SK-N-SH treated with all-trans-retinoic acid at 6 μM for 48 hours (cell line): ENCODE results near the gene RAP2A.

ENCODE experiments used
- ATAC-seq: fragments of 200-7000 bp; cut with Tn5 transposase; 3 replicates; pipeline ENCODE4 v1.9.1; 2020; ENCODE audit warnings: mild to moderate bottlenecking, moderate library complexity
- ARNTL ChIP-seq: fragments of 450-650 bp; formaldehyde crosslinking; IDR thresholded peaks from 2 replicates; pipeline ENCODE4 v1.5.0; 2020; ENCODE audit warnings: low read depth, mild to moderate bottlenecking, moderate library complexity, borderline replicate concordance
- CREB5 ChIP-seq: fragments of 250-450 bp; sonication (Bioruptor Pico); IDR thresholded peaks from 2 replicates; pipeline ENCODE4 v1.5.1; 2020; ENCODE audit warnings: low read depth, mild to moderate bottlenecking, moderate library complexity
- CSDC2 ChIP-seq: fragments of 250-450 bp; sonication (Bioruptor Pico); IDR thresholded peaks from 2 replicates; pipeline ENCODE4 v1.5.0; 2020; ENCODE audit warnings: mild to moderate bottlenecking, moderate library complexity
- CSRNP3 ChIP-seq: fragments of 250-450 bp; sonication (Bioruptor Pico); IDR thresholded peaks from 2 replicates; pipeline ENCODE4 v1.5.1; 2021; ENCODE audit warnings: mild to moderate bottlenecking, moderate library complexity
- ESRRG ChIP-seq: fragments of 250-450 bp; sonication (Bioruptor Pico); IDR thresholded peaks from 2 replicates; pipeline ENCODE4 v1.6.1; 2021; ENCODE audit warnings: mild to moderate bottlenecking
- GLIS3 ChIP-seq: fragments of 250-450 bp; sonication (Bioruptor Pico); IDR thresholded peaks from 2 replicates; pipeline ENCODE4 v1.5.0; 2020; ENCODE audit warnings: mild to moderate bottlenecking, moderate library complexity
- ISL1 ChIP-seq: fragments of 250-450 bp; sonication (Bioruptor Pico); IDR thresholded peaks from 2 replicates; pipeline ENCODE4 v2.1.2; 2022; ENCODE audit warnings: mild to moderate bottlenecking, moderate library complexity
- OSR1 ChIP-seq: fragments of 250-450 bp; sonication (Bioruptor Pico); IDR thresholded peaks from 2 replicates; pipeline ENCODE4 v1.8.0; 2022; ENCODE audit warnings: moderate library complexity, mild to moderate bottlenecking, inconsistent platforms
- PATZ1 ChIP-seq: fragments of 250-450 bp; sonication (Bioruptor Pico); IDR thresholded peaks from 2 replicates; pipeline ENCODE4 v1.8.0; 2020; ENCODE audit warnings: mild to moderate bottlenecking, moderate library complexity, borderline replicate concordance
- POU6F1 ChIP-seq: fragments of 250-450 bp; sonication (Bioruptor Pico); IDR thresholded peaks from 2 replicates; pipeline ENCODE4 v1.8.0; 2021; ENCODE audit warnings: low read depth, mild to moderate bottlenecking, moderate library complexity, borderline replicate concordance
- PPARA ChIP-seq: fragments of 250-450 bp; sonication (Bioruptor Pico); IDR thresholded peaks from 2 replicates; pipeline ENCODE4 v1.5.0; 2020; ENCODE audit warnings: mild to moderate bottlenecking, borderline replicate concordance
- RARB ChIP-seq: fragments of 250-450 bp; sonication (Bioruptor Pico); IDR thresholded peaks from 2 replicates; pipeline ENCODE4 v1.8.0; 2021; ENCODE audit warnings: mild to moderate bottlenecking, moderate library complexity
- SNAI2 ChIP-seq: fragments of 250-450 bp; sonication (Bioruptor Pico); IDR thresholded peaks from 2 replicates; pipeline ENCODE4 v1.5.0; 2020; ENCODE audit warnings: mild to moderate bottlenecking, moderate library complexity
- TCF4 ChIP-seq: fragments of 250-450 bp; sonication (Bioruptor Pico); IDR thresholded peaks from 2 replicates; pipeline ENCODE4 v1.8.0; 2021; ENCODE audit warnings: mild to moderate bottlenecking, moderate library complexity, borderline replicate concordance
- TOX ChIP-seq: fragments of 250-450 bp; sonication (Bioruptor Pico); IDR thresholded peaks from 2 replicates; pipeline ENCODE4 v1.8.0; 2021; ENCODE audit warnings: mild to moderate bottlenecking, moderate library complexity, borderline replicate concordance
- TSHZ2 ChIP-seq: fragments of 250-450 bp; sonication (Bioruptor Pico); IDR thresholded peaks from 2 replicates; pipeline ENCODE4 v1.5.0; 2020; ENCODE audit warnings: mild to moderate bottlenecking, moderate library complexity
- ZC3H10 ChIP-seq: fragments of 250-450 bp; sonication (Bioruptor Pico); IDR thresholded peaks from 2 replicates; pipeline ENCODE4 v1.5.1; 2021; ENCODE audit warnings: mild to moderate bottlenecking, moderate library complexity
- ZFP3 ChIP-seq: fragments of 250-450 bp; sonication (Bioruptor Pico); IDR thresholded peaks from 2 replicates; pipeline ENCODE4 v1.5.0; 2020; ENCODE audit warnings: mild to moderate bottlenecking, moderate library complexity
- ZFP30 ChIP-seq: fragments of 450-650 bp; formaldehyde crosslinking; IDR thresholded peaks from 2 replicates; pipeline ENCODE4 v1.5.0; 2022; ENCODE audit warnings: mild to moderate bottlenecking, moderate library complexity
- ZNF565 ChIP-seq: fragments of 450-650 bp; formaldehyde crosslinking; conservative IDR thresholded peaks from 2 replicates; pipeline ENCODE4 v1.5.0; 2020; ENCODE audit warnings: low read depth, mild to moderate bottlenecking, moderate library complexity
- ZNF70 ChIP-seq: fragments of 450-650 bp; formaldehyde crosslinking; IDR thresholded peaks from 2 replicates; pipeline ENCODE4 v1.5.0; 2020; ENCODE audit warnings: mild to moderate bottlenecking, moderate library complexity
- ZNF8 ChIP-seq: fragments of 450-650 bp; formaldehyde crosslinking; IDR thresholded peaks from 2 replicates; pipeline ENCODE4 v1.5.0; 2020; ENCODE audit warnings: mild to moderate bottlenecking, moderate library complexity

The RAP2A gene

GRCh38 chr13:97497400-97497799 is 63.4 kb downstream of the RAP2A start:
- TF ChIP-seq PPARA (CRISPR knock-in tag) (no peak), CSRNP3 (no peak), OSR1 (CRISPR knock-in tag) (no peak), PATZ1 (CRISPR knock-in tag) (no peak), ZC3H10 (CRISPR knock-in tag) (no peak), ESRRG (no peak), SNAI2 (CRISPR knock-in tag) (no peak), GLIS3 (CRISPR knock-in tag) (no peak), TOX (no peak), ZNF8 (CRISPR knock-in tag) (no peak), POU6F1 (no peak), ARNTL (CRISPR knock-in tag) (no peak), ZFP30 (CRISPR knock-in tag) (no peak), ZNF70 (CRISPR knock-in tag) (no peak)
- TF ChIP-seq, all 23 proteins: peak for 0
- ATAC-seq, result no peak

- no peak for ATAC-seq
- TF ChIP-seq ZFP30 (CRISPR knock-in tag) (no peak), TSHZ2 (CRISPR knock-in tag) (no peak), ARNTL (CRISPR knock-in tag) (no peak)
- TF ChIP-seq, all 23 proteins: peak for 0
Measured at GRCh38 chr13:97498419-97498818, 64.5 kb downstream of the RAP2A start.

- ATAC-seq, result no peak
- no peak for TF ChIP-seq RARB (CRISPR knock-in tag)
- no peak for TF ChIP-seq ZNF565
- no peak for TF ChIP-seq TOX
- TF ChIP-seq GLIS3 (CRISPR knock-in tag), result no peak
- no peak for TF ChIP-seq ZC3H10 (CRISPR knock-in tag)
Measured at GRCh38 chr13:97499181-97499580, 65.2 kb downstream of the RAP2A start.

GRCh38 chr13:97502181-97502580 is 68.2 kb downstream of the RAP2A start:
- TF ChIP-seq CREB5 (CRISPR knock-in tag), result no peak
- TF ChIP-seq POU6F1, result no peak
- TF ChIP-seq ZNF565, result no peak
- no peak for TF ChIP-seq GLIS3 (CRISPR knock-in tag)
- no peak for TF ChIP-seq TOX
- no peak for TF ChIP-seq OSR1 (CRISPR knock-in tag)
- TF ChIP-seq RARB (CRISPR knock-in tag), result no peak
- TF ChIP-seq ZNF8 (CRISPR knock-in tag), result no peak
- TF ChIP-seq CSDC2, result no peak
- TF ChIP-seq TSHZ2 (CRISPR knock-in tag), result no peak
- no peak for TF ChIP-seq ISL1 (CRISPR knock-in tag)
- no peak for TF ChIP-seq ZFP30 (CRISPR knock-in tag)
- no peak for TF ChIP-seq TCF4 (CRISPR knock-in tag)
- no peak for TF ChIP-seq ZFP3 (CRISPR knock-in tag)
- no peak for ATAC-seq
